Caco-2 (cell line): ENCODE measurements around the gene MYG1. TPM values are rescaled to one million over a fixed set of nuclear protein-coding genes. Genes with fewer than 3 reads are reported as not detected.

ENCODE experiments used
- Bru-seq: library from RNA; stranded (reverse); fragments of 400-500 nt; gene quantifications from one replicate; lab custom pipeline; 2021; lab: Mats Ljungman, UMichigan
- BruChase-seq, 2 experiments: library from RNA; stranded (reverse); fragments of 400-500 nt; gene quantifications; one replicate each; lab custom pipeline; 2021; lab: Mats Ljungman, UMichigan
- BruUV-seq: library from RNA; stranded (reverse); fragments of 400-500 nt; replicated peaks from 2 replicates; lab custom pipeline; 2021; lab: Mats Ljungman, UMichigan
- CTCF ChIA-PET: fragments of 300-600 bp; sonication (Branson Sonifier 250); formaldehyde crosslinking; loops from one replicate; lab custom pipeline; 2022; ENCODE audit warnings: antibody characterized with exemption; lab: Charles Lee
- POLR2A ChIA-PET: fragments of 300-600 bp; sonication (Branson Sonifier 250); formaldehyde crosslinking; loops from one replicate; lab custom pipeline; 2022; ENCODE audit warnings: antibody characterized with exemption; lab: Charles Lee
- DNase-seq, 2 experiments: peaks; one replicate each; pipeline versions ENCODE4 v3.0.0 to v3.0.0-alpha.2; 2020 to 2022
- H3K27me3 ChIP-seq: replicated peaks from 2 replicates; pipeline ENCODE4 v1.6.0; 2011; ENCODE audit warnings: low read length; ENCODE audit not compliant: control insufficient read depth, insufficient read depth
- H3K36me3 ChIP-seq: 2 replicates; pipeline ENCODE4 v1.5.1; 2011; ENCODE audit warnings: low read length; ENCODE audit not compliant: control insufficient read depth, insufficient read depth
- H3K4me1 ChIP-seq: fragments of 250-450 bp; sonication (Bioruptor Pico); 2 replicates; pipeline ENCODE4 v1.5.1; 2020; ENCODE audit warnings: mild to moderate bottlenecking
- H3K4me3 ChIP-seq: 2 replicates; pipeline ENCODE4 v1.5.1; 2011; ENCODE audit warnings: low read depth, mild to moderate bottlenecking, control low read depth, low read length
- H3K9me3 ChIP-seq: fragments of 250-450 bp; sonication (Bioruptor Pico); 2 replicates; pipeline ENCODE4 v1.5.1; 2020; ENCODE audit warnings: mild to moderate bottlenecking, moderate library complexity
- H3K27ac Mint-ChIP-seq: one replicate; pipeline ENCODE4 v1.8.0; 2022; ENCODE audit warnings: mixed read lengths; ENCODE audit not compliant: unreplicated experiment
- H3K27me3 Mint-ChIP-seq: one replicate; pipeline ENCODE4 v1.8.0; 2022; ENCODE audit warnings: mixed read lengths; ENCODE audit not compliant: insufficient read depth, unreplicated experiment
- H3K36me3 Mint-ChIP-seq: one replicate; pipeline ENCODE4 v1.8.0; 2022; ENCODE audit warnings: mild to moderate bottlenecking, mixed read lengths; ENCODE audit not compliant: insufficient read depth, unreplicated experiment
- H3K4me1 Mint-ChIP-seq: one replicate; pipeline ENCODE4 v1.8.0; 2022; ENCODE audit warnings: low read depth, mixed read lengths; ENCODE audit not compliant: unreplicated experiment
- H3K4me3 Mint-ChIP-seq: one replicate; pipeline ENCODE4 v1.8.0; 2022; ENCODE audit warnings: mild to moderate bottlenecking, moderate library complexity, mixed read lengths; ENCODE audit not compliant: unreplicated experiment
- H3K9me3 Mint-ChIP-seq: one replicate; pipeline ENCODE4 v1.8.0; 2022; ENCODE audit warnings: mixed read lengths; ENCODE audit not compliant: unreplicated experiment
- intact Hi-C: fragments of 100-400 bp; cut with micrococcal nuclease; formaldehyde crosslinking; loops from one replicate; pipeline ENCODE4 v1.10.0; 2022; ENCODE audit not compliant: unreplicated experiment
- long read RNA-seq: library from polyadenylated mRNA; stranded (forward); transcript quantifications from one replicate; pipeline ENCODE4 v2.0.0, GENCODE V29; 2022
- total RNA-seq: library from RNA; stranded (reverse); gene quantifications from 2 replicates; pipeline ENCODE4 v1.2.3, GENCODE V29; 2022
- TF ChIP-seq, protein P1 (sequence below), 2 experiments: fragments of 200-600 bp in 1 of 2; IDR thresholded peaks; 1 replicate in 1 of 2; 2 replicates in 1 of 2; pipeline versions ENCODE4 v1.5.1 to v1.8.0; 2011 to 2022; ENCODE audit warnings: antibody characterized with exemption in 1 of 2, control low read depth in 1 of 2, inconsistent platforms in 1 of 2, low read depth in 1 of 2, low read length in 1 of 2, mild to moderate bottlenecking in 1 of 2, moderate library complexity in 1 of 2; ENCODE audit not compliant: insufficient read depth in 1 of 2, severe bottlenecking in 1 of 2, unreplicated experiment in 1 of 2

The MYG1 gene, protein sequence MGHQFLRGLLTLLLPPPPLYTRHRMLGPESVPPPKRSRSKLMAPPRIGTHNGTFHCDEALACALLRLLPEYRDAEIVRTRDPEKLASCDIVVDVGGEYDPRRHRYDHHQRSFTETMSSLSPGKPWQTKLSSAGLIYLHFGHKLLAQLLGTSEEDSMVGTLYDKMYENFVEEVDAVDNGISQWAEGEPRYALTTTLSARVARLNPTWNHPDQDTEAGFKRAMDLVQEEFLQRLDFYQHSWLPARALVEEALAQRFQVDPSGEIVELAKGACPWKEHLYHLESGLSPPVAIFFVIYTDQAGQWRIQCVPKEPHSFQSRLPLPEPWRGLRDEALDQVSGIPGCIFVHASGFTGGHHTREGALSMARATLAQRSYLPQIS
- total RNA-seq (56.3 and 59.8 TPM in 2 replicates), Bru-seq, nascent RNA (percentile 66 among the genes with signal in this experiment), BruChase-seq, experiment 1, labeled RNA remaining after a 2-hour chase (percentile 69 among the genes with signal in this experiment), BruChase-seq, experiment 2, labeled RNA remaining after a 6-hour chase (percentile 74 among the genes with signal in this experiment)
- long read RNA-seq, transcript C12orf10-201 (7 exons, 1,192 nt): major isoform, 52 of 71 reads
- long read RNA-seq, transcript C12orf10-205 (6 exons, 1,369 nt): minor isoform, 10 of 71 reads
- long read RNA-seq, partial matches to known transcripts: 2 of 71 reads
- long read RNA-seq, other reads (novel, unspliced or antisense): 4 of 71 reads

DNA sequence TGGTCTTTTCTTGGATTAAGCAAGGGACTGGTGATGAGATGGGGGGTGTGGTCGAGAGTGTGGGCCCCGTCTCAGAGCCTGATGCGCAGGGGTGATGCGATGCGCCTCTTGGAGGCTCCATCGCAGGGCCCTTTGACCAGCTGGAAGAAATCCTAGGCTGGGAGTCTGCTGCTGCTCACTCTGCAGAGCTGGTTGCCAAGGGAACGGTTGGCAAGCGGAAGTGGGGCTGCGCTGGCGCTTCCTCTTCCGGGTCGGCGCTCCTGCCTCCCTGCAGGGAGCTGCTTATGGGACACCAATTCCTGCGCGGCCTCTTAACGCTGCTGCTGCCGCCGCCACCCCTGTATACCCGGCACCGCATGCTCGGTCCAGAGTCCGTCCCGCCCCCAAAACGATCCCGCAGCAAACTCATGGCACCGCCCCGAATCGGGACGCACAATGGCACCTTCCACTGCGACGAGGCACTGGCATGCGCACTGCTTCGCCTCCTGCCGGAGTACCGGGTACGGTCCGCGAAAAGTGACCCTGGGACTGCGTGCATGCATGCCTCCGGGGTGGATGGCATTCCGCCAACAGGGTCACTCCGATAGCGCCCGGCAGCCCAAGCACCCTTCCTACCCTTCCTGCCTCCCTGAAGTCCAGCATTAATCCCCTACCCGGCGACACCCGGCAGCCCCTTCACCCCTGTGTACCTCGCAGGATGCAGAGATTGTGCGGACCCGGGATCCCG lies at the start of gene MYG1:
Gene MYG1 (plus strand): TSS at position 242 of the 727 bp plus-strand sequence. CDS start 43 bp downstream, at position 285.
- peaks cover 18% of the 10 kb centered on the region for H3K4me1 ChIP-seq
- peaks cover 25% of the 10 kb centered on the region for H3K4me1 Mint-ChIP-seq

DNA sequence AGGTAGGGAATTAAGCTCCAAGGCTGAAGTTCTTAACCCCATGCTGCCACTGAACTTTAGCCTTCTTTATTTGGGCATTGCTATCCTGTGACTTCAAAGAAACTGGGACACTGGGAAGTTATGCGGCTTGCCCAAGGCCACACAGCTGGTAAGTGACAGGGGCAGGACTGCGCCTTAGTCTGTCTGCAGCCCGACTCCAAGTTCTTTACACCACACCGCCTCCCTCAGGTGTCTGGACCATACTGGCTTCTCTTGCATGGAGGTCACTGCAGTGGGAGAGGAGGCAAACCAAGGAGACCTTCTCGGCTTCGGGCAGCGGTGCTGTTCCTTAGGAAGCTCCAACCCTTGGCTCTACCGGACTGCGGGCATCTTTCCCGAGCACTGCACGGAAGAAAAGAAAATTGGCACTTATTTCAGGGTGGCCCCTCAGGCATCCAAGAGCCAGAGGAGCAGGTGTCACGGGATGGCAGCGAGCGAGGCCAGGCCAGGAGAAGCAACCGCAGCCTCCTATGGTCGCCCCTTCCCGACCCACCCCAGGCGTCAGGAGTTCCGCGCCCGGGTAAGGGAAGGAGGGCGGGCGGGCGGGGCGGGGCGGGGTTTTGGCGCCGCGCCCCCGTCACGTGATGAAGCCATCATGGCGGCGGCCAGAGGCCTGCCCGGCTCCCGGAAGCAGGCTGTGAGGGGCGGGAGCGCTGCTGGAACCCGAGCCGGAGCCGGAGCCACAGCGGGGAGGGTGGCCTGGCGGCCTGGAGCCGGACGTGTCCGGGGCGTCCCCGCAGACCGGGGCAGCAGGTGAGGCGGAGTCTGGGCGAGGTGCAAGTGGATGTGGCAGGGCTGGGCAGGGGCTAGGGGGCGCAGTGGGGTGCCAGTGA lies 47.8 kb upstream of the MYG1 start:
- H3K9me3 ChIP-seq: no peaks in the 10 kb centered on the region
- H3K27me3 ChIP-seq: no peaks in the 10 kb centered on the region
- H3K4me1 ChIP-seq: peaks cover 18% of the 10 kb centered on the region
- H3K36me3 ChIP-seq: peaks cover 2% of the 10 kb centered on the region; the same call in 1 of the 2 replicates
- H3K27me3 Mint-ChIP-seq: no peaks in the 10 kb centered on the region
- H3K9me3 Mint-ChIP-seq: no peaks in the 10 kb centered on the region
- TSS peak; percentile 89 for BruUV-seq
- intact Hi-C loops: loop anchor here (1.0 to 2.0 kb wide), 3 partner anchors 31 to 43 kb away; partner anchors contain the start of gene PFDN5
- peak overlapping the region; percentile 93 for H3K4me3 Mint-ChIP-seq
- H3K4me1 Mint-ChIP-seq: peaks cover 22% of the 10 kb centered on the region
- H3K36me3 Mint-ChIP-seq: no peaks in the 10 kb centered on the region
- TF ChIP-seq, protein P1, sequence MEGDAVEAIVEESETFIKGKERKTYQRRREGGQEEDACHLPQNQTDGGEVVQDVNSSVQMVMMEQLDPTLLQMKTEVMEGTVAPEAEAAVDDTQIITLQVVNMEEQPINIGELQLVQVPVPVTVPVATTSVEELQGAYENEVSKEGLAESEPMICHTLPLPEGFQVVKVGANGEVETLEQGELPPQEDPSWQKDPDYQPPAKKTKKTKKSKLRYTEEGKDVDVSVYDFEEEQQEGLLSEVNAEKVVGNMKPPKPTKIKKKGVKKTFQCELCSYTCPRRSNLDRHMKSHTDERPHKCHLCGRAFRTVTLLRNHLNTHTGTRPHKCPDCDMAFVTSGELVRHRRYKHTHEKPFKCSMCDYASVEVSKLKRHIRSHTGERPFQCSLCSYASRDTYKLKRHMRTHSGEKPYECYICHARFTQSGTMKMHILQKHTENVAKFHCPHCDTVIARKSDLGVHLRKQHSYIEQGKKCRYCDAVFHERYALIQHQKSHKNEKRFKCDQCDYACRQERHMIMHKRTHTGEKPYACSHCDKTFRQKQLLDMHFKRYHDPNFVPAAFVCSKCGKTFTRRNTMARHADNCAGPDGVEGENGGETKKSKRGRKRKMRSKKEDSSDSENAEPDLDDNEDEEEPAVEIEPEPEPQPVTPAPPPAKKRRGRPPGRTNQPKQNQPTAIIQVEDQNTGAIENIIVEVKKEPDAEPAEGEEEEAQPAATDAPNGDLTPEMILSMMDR (IDR thresholded peaks at IDR 0.05; ENCODE audit: insufficient read depth in 1 of 2, low read depth in 1 of 2, low read length in 1 of 2, severe bottlenecking in 1 of 2, unreplicated experiment in 1 of 2): peak in 1 of 2 experiments; percentile 60
- ChIA-PET POLR2A (interaction anchor here (0.6 to 1.0 kb wide), 5 partner anchors 31 to 783 kb away, joined by 3 to 4 read pairs (median 3); partner anchors contain the start of gene PFDN5), CTCF (interaction anchor here (0.6 to 2.4 kb wide), 11 partner anchors 9 to 170 kb away, joined by 3 to 17 read pairs (median 4); partner anchors contain the start of genes AAAS and PFDN5)
- peak; percentile 82 to 85 for DNase-seq
- H3K27ac Mint-ChIP-seq: peak overlapping the region; percentile 84
- H3K4me3 ChIP-seq: peak overlapping the region; percentile 81

More for the DNA sequence above, at the start of gene MYG1:
- H3K27ac Mint-ChIP-seq: peak within 1 kb of the TSS; percentile 69
- H3K4me3 ChIP-seq: peak within 1 kb of the TSS; percentile 64
- no peaks in the 10 kb centered on the region for H3K9me3 ChIP-seq
- ChIA-PET CTCF (interaction anchor here (0.7 to 1.6 kb wide), 3 partner anchors 21 to 86 kb away, joined by 3 to 23 read pairs (median 6); partner anchors contain the start of gene AAAS), POLR2A (interaction anchor here (1.0 to 1.4 kb wide), 3 partner anchors 22 to 202 kb away, joined by 4 to 10 read pairs (median 5); partner anchors contain the start of genes AAAS, SP1 and TARBP2)
- intact Hi-C loops: loop anchor here (1.0 kb wide), 1 partner anchor 22 kb away; the partner anchor contains the start of gene AAAS
- DNase-seq: peak; percentile 86 to 89
- H3K36me3 ChIP-seq: peaks cover 2% of the 10 kb centered on the region
- no TSS peak for BruUV-seq
- H3K4me3 Mint-ChIP-seq: peak within 1 kb of the TSS; percentile 81
- H3K9me3 Mint-ChIP-seq: no peaks in the 10 kb centered on the region
- H3K27me3 Mint-ChIP-seq: no peaks in the 10 kb centered on the region
- H3K27me3 ChIP-seq: no peaks in the 10 kb centered on the region
- TF ChIP-seq, protein P1 (IDR thresholded peaks at IDR 0.05; ENCODE audit: insufficient read depth in 1 of 2, low read depth in 1 of 2, low read length in 1 of 2, severe bottlenecking in 1 of 2, unreplicated experiment in 1 of 2): peak in 1 of 2 experiments; percentile 34
- H3K36me3 Mint-ChIP-seq: peaks cover 48% of the 10 kb centered on the region
